Esophagus mucosa (tissue), 1 donor: ENCODE data around the gene ADH6. TPM values are rescaled to one million over a fixed set of nuclear protein-coding genes. Genes with fewer than 3 reads are reported as not detected.
"Not testable (repeated sequence)": the region's sequence is repeated elsewhere in the genome, so short reads cannot be mapped to it uniquely, and the experiment has no call there.

Experiments used
- ATAC-seq: fragments of 200-7000 bp; cut with Tn5 transposase; one replicate; pipeline ENCODE4 v1.9.1; 2020
- total RNA-seq: library from RNA; stranded (reverse); gene quantifications from one replicate; pipeline ENCODE4 v1.2.4, GENCODE V29; 2023
- donor health status: DM: yes; HTN: yes; CAD: no.

Gene ADH6
- total RNA-seq, result not detected

GRCh38 chr4:99219072-99219471 is at the start of gene ADH6:
ADH6 (minus strand) TSS chr4:99219246; CDS start chr4:99219152, 94 bp downstream.
- no peak for ATAC-seq

DNA sequence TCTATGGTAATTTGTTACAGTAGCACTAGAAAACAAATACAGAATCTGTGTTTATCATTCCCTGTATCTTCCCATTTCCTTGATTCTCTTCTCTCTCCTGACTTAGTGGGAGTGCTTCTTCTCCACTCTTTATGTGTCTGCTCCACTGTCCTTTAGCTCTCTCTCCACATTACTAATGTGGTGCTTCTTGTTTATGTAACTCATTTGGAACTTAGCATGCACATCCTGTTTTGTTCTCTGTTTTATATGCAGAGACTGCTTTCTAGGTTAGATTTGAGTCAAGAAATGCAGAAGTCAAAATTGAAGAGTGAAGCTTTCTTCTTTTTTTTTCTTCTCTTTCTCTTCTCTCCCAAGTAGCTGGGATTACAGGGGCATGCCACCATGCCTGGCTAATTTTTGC is 45.9 kb upstream of the ADH6 start:
- no peak for ATAC-seq

DNA sequence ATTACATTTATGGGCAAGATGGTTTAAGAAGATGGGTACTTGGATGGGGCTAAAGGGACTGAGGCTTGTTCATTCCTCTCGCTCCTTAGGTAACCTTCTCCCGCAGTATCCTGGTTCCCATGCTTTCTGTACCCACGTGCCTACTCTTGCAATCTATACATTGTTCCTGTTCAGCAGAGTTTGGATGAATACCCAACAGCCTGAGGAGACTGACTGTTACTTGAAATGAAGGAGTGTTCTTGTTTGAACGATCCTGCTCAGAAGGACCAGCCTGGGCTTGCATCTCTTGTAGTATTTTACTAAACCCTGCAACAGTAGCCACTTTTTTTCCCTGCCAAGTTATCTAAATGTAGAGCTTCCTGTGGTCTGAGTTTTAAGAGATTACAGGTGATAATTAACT is 33.7 kb upstream of the ADH6 start:
- ATAC-seq, result peak; percentile 98

- peak; percentile 67 for ATAC-seq
Observed at GRCh38 chr4:99248714-99249113, 29.7 kb upstream of the ADH6 start.

DNA sequence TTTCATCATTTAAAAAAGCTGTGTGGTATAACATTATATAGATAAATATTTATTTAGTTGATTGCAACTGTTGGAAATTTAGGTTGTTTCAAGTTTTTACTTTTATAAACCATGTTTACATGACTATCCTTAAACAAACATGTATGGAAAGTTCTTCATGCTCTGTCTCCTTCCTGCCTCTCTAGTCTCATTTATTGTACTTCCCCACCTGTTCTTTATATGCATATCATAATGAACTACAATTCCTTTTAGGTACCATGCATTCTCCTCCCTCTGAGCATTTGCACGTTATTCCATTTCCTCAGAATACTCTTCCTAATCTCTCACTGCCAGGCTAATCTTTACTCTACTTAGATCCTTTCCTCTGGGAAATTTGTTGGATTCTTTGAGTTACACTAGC is 16.9 kb upstream of the ADH6 start:
- no peak for ATAC-seq

DNA sequence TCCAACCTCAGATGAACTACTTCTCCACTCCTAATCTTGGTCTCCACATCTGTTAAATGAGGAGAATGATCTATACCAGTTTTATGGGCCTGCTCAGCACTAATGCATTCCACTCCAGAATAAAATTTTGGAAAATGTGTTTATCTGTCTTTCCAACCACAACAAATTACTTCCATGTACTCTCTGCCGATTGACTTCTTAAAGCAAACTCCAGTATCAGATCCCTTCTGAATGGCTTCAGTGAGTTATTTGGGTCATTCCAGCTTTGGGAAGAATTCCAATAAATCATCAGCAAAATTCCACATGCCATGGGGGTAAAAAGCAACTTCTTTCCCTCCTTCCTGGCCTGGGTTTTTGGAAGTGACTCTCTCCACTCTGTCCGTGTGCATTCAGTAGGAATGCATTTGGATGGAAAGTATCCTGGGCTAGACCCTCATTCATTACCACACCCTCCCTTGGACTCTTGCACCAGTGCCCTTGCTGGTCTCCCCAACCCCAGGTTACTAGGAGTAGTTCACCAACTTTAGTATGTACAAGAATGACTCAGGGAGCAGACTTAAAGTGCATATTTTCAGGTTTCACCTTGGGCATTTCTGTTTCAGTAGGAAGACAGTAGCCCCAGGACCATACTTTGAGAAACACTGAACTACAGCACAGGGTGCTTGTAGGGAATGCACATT is 15.4 kb upstream of the ADH6 start:
- ATAC-seq, result no peak

DNA sequence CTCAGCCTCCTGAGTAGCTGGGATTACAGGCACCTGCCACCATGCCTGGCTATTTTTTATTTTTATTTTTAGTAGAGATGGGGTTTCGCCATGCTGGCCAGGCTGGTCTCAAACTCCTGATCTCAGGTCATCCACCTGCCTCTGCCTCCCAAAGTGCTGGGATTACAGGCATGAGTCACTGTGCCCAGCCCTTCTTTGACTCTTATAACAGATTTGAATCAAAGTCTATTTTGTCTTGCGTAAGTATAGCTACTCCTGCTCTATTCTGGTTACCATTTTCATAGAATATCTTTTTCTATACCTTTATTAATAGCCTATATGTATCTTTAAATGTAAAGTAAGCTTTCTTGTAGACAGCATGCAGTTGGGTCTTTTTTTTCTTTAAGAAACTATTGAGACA is 14.4 kb upstream of the ADH6 start:
- ATAC-seq, result peak; percentile 46

GRCh38 chr4:99228706-99229105 is 9.7 kb upstream of the ADH6 start:
- not testable (repeated sequence) for ATAC-seq

DNA sequence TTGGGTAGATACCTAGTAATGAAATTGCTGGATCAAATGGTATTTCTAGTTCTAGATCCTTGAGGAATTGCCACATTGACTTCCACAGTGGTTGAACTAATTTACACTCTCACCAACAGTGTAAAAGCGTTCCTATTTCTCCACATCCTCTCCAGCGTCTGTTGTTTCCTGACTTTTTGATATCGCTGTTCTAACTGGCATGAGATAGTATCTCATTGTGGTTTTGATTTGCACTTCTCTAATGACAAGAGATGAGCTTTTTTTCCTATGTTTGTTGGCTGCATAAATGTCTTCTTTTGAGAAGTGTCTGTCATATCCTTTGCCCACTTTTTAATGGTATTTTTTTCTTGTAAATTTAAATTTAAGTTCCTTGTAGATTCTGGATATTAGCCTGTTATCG is 8.6 kb upstream of the ADH6 start:
- ATAC-seq, result not testable (repeated sequence)

DNA sequence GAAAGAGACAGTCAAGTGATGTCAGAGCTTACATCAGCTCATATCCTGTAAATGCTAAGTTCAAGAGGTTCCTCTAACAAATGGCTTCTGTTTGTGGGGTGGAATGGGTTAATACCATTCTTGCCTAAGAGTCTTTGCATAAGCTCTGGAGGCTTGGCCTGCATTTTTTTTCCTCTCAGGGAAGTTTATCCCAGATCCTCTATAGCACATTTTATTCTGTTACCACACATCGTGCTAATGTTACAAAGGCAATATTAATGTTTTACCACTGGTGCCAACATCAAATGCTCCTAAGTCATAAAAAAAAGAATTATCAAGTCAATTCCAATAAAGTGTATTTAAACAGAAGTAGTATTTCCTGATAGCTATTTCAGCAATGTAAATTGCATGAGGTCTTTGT is 2.9 kb upstream of the ADH6 start:
- ATAC-seq, result no peak

DNA sequence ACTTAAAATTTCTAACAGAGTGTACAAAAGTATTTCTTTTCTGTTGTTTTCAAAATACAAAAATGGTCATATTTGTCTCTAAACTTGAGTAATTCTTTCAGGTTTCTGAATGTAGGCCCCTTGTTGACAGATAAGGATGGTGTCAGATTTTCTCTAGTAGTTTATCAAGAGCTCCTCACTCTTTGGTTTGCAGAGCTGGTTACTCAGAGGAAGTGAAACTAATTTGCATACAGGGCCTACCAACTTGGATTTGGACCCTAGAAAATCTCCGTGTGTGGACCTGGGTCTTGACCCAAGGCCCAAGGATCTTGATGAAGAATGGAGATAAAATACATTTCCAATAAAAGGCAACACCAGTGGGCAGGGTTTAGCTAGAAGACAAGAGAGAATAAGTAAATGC is 433 bp upstream of the ADH6 start:
- ATAC-seq, result no peak

GRCh38 chr4:99215521-99215920 is 3.5 kb downstream of the ADH6 start:
- no peak for ATAC-seq

- no peak for ATAC-seq
Observed at GRCh38 chr4:99210789-99211188, 8.3 kb downstream of the ADH6 start.

- ATAC-seq, result no peak
Observed at GRCh38 chr4:99209671-99210070, 9.4 kb downstream of the ADH6 start.

GRCh38 chr4:99208719-99209075 is 10.3 kb downstream of the ADH6 start:
- ATAC-seq, result no peak

- ATAC-seq, result no peak
Observed at GRCh38 chr4:99207911-99208718, 10.9 kb downstream of the ADH6 start.

GRCh38 chr4:99207069-99207743 is 11.8 kb downstream of the ADH6 start:
- ATAC-seq, result no peak

- ATAC-seq, result peak; percentile 79
Observed at GRCh38 chr4:99205153-99205979, 13.7 kb downstream of the ADH6 start.

- ATAC-seq, result no peak
Observed at GRCh38 chr4:99202536-99202935, 16.5 kb downstream of the ADH6 start.

DNA sequence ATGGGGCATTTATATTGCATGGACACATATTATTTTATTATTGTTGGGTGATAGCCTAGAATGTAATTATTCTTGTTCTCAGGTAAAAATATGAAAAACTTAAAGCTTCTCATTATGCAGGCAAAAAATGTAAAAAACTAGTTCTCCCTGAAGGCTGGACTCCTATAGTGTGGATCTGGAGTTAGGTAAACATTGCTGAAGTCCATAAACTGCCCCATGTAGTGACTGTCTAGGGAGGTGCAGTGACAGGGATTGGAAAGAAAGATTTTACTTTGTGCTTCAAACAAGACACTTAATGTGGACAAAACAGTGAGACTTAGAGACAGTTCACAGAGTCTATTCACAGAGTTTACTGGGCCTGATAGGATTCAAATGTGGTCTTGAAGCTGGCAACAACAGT is 17.0 kb downstream of the ADH6 start:
- ATAC-seq, result no peak

- ATAC-seq, result peak; percentile 13
Observed at GRCh38 chr4:99201690-99202089, 17.4 kb downstream of the ADH6 start.

DNA sequence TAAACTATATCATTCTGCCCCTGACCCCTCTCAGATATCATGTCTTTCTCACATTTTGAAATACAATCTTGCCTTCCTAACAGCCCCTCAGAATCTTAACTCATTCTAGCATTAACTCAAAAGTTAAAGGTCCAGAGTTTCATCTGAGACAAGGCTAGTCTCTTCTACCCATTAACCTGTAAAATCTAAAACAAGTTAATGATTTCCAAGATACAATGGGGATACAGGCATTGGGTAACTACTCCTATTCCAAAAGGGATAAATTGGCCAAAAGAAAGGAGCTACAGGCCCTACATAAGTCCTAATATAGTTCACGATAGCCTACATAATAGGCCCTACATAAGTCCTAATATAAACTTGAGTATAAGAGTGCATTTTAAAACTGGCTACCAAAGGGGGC is 18.9 kb downstream of the ADH6 start:
- no peak for ATAC-seq

- ATAC-seq, result no peak
Observed at GRCh38 chr4:99190336-99190735, 28.7 kb downstream of the ADH6 start.
